T follicular helper cell (primary cell): ENCODE data around the gene ORC2.

Source experiments
- DNase-seq: peaks from one replicate; pipeline ENCODE4 v3.0.0-alpha.2; 2020; ENCODE audit warnings: low read depth

ORC2 gene

GRCh38 chr2:200860092-200860795 lies 103.2 kb downstream of the ORC2 start:
- no peak for DNase-seq
